ENCODE measurements around the gene REG4.

DNA sequence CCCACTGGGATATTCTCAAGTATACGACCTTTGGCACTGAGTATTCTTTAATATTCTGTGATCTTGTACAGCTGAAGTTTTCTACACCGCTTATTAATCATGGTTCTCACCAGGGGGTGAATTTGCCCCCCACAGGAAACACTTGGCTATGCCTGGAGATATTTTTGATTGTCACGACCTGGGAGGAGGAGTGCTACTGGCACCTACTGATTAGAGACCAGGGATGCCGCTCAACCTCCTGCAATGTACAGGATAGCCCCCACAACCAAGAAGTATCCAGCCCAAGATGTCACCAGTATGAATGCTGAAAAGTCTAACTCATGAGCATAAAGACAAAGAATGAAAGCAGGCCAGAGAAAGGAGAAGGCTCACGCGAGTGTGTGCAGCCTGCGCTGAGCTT lies 13.7 kb downstream of the REG4 start:
- TF ChIP-seq, protein P1, sequence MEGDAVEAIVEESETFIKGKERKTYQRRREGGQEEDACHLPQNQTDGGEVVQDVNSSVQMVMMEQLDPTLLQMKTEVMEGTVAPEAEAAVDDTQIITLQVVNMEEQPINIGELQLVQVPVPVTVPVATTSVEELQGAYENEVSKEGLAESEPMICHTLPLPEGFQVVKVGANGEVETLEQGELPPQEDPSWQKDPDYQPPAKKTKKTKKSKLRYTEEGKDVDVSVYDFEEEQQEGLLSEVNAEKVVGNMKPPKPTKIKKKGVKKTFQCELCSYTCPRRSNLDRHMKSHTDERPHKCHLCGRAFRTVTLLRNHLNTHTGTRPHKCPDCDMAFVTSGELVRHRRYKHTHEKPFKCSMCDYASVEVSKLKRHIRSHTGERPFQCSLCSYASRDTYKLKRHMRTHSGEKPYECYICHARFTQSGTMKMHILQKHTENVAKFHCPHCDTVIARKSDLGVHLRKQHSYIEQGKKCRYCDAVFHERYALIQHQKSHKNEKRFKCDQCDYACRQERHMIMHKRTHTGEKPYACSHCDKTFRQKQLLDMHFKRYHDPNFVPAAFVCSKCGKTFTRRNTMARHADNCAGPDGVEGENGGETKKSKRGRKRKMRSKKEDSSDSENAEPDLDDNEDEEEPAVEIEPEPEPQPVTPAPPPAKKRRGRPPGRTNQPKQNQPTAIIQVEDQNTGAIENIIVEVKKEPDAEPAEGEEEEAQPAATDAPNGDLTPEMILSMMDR (IDR thresholded peaks at IDR 0.05; ENCODE audit: poor library complexity), result no peak
- TF ChIP-seq EZH2phosphoT487 (IDR thresholded peaks at IDR 0.05; ENCODE audit: low read depth, severe bottlenecking, unreplicated experiment) (no peak), EZH2 (IDR thresholded peaks at IDR 0.05; ENCODE audit: borderline replicate concordance) (no peak)
